T-helper 17 cell (primary cell): ENCODE data around the gene ATF6B. TPM values are rescaled to one million over a fixed set of nuclear protein-coding genes. Genes with fewer than 3 reads are reported as not detected.
"Not testable (repeated sequence)": the region's sequence is repeated elsewhere in the genome, so short reads cannot be mapped to it uniquely, and the experiment has no call there.

Experiments
- ATAC-seq: fragments of 150-1000 bp; cut with Tn5 transposase; 2 replicates; pipeline ENCODE4 v1.10.0; 2021; ENCODE audit warnings: mild to moderate bottlenecking, moderate library complexity
- DNase-seq, 3 donors: peaks; one replicate each; pipeline versions ENCODE4 v3.0.0 to v3.0.0-alpha.2; 2020 to 2021
- H3K9me3 ChIP-seq: one replicate; pipeline ENCODE4 v1.7.0; 2013; ENCODE audit warnings: low read length, mild to moderate bottlenecking; ENCODE audit not compliant: control insufficient read depth, poor library complexity, severe bottlenecking
- H3K27ac Mint-ChIP-seq: one replicate; pipeline ENCODE4 v1.8.0; 2022; ENCODE audit warnings: mild to moderate bottlenecking, moderate library complexity, mixed read lengths
- H3K27me3 Mint-ChIP-seq: one replicate; pipeline ENCODE4 v1.8.0; 2022; ENCODE audit warnings: mixed read lengths
- H3K36me3 Mint-ChIP-seq: one replicate; pipeline ENCODE4 v1.8.0; 2022; ENCODE audit warnings: low read depth, mixed read lengths
- H3K4me1 Mint-ChIP-seq: one replicate; pipeline ENCODE4 v1.8.0; 2022; ENCODE audit warnings: mild to moderate bottlenecking, mixed read lengths
- H3K4me3 Mint-ChIP-seq: one replicate; pipeline ENCODE4 v1.8.0; 2022; ENCODE audit warnings: mild to moderate bottlenecking, moderate library complexity, mixed read lengths
- total RNA-seq, 4 donors: library from RNA in 2 of 4; stranded (reverse) in 2 of 4; gene quantifications; one replicate each; pipeline ENCODE4 v1.2.3 and lab custom pipeline; 2022 to 2026

ATF6B gene
- total RNA-seq, 2 donors from 2014 or later: 107 to 117 TPM

GRCh38 chr6:32113386-32114352 is 14.4 kb downstream of the ATF6B start:
- peaks cover 4% of the 10 kb centered on the region for H3K36me3 Mint-ChIP-seq

GRCh38 chr6:32112431-32112980 is 15.5 kb downstream of the ATF6B start:
- no peak overlapping the region for H3K4me3 Mint-ChIP-seq
- ATAC-seq (no peak), DNase-seq (no peak)
- H3K27me3 Mint-ChIP-seq: peaks cover 16% of the 10 kb centered on the region
- peak overlapping the region; percentile 65 for H3K27ac Mint-ChIP-seq
- H3K36me3 Mint-ChIP-seq: peaks cover 4% of the 10 kb centered on the region
- peaks cover 32% of the 10 kb centered on the region for H3K4me1 Mint-ChIP-seq
- no peaks in the 10 kb centered on the region for H3K9me3 ChIP-seq

More at GRCh38 chr6:32113386-32114352, 14.4 kb downstream of the ATF6B start:
- Mint-ChIP-seq H3K27ac (peak overlapping the region; percentile 87), H3K4me3 (no peak overlapping the region), H3K27me3 (peaks cover 5% of the 10 kb centered on the region), H3K4me1 (peaks cover 26% of the 10 kb centered on the region)
- no peaks in the 10 kb centered on the region for H3K9me3 ChIP-seq
- no peak for ATAC-seq
- DNase-seq: no peak

GRCh38 chr6:32111424-32112066 is 16.5 kb downstream of the ATF6B start:
- H3K36me3 Mint-ChIP-seq: peaks cover 4% of the 10 kb centered on the region
- peaks cover 32% of the 10 kb centered on the region for H3K4me1 Mint-ChIP-seq
- no peak overlapping the region for H3K4me3 Mint-ChIP-seq
- peaks cover 25% of the 10 kb centered on the region for H3K27me3 Mint-ChIP-seq
- peak overlapping the region; percentile 65 for H3K27ac Mint-ChIP-seq
- ATAC-seq (no peak), DNase-seq (no peak)
- no peaks in the 10 kb centered on the region for H3K9me3 ChIP-seq

- ATAC-seq: no peak
- peaks cover 4% of the 10 kb centered on the region for H3K36me3 Mint-ChIP-seq
Measured at GRCh38 chr6:32110632-32111031, 17.4 kb downstream of the ATF6B start.

DNA sequence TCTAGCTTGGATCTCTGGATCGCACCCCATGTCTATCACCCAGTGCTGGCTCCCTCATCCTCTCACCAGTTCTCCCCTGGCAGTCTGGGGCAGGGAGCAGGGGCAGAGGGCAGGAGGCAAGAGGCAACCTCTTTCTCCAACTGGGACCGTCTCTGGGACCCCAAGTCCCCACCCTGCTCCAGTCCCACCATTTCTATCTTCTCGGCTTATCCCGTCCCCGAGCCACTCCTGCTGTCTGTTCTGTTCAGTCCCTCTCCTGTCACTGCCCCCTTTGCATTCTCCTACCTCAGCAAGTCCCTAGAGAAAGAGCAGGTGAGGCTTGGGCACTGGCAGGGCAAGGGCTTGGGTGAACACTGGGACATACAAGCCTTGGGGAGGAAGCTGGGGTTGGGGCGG is 18.3 kb downstream of the ATF6B start:
- Mint-ChIP-seq H3K27ac (no peak overlapping the region), H3K36me3 (peaks cover 4% of the 10 kb centered on the region), H3K4me3 (no peak overlapping the region), H3K4me1 (peaks cover 31% of the 10 kb centered on the region), H3K27me3 (peaks cover 41% of the 10 kb centered on the region)
- no peaks in the 10 kb centered on the region for H3K9me3 ChIP-seq
- ATAC-seq: no peak
- DNase-seq: no peak

More at GRCh38 chr6:32110632-32111031, 17.4 kb downstream of the ATF6B start:
- no peak overlapping the region for H3K4me3 Mint-ChIP-seq
- H3K27ac Mint-ChIP-seq: no peak overlapping the region
- H3K4me1 Mint-ChIP-seq: peaks cover 32% of the 10 kb centered on the region
- no peaks in the 10 kb centered on the region for H3K9me3 ChIP-seq
- peaks cover 32% of the 10 kb centered on the region for H3K27me3 Mint-ChIP-seq
- no peak for DNase-seq

DNA sequence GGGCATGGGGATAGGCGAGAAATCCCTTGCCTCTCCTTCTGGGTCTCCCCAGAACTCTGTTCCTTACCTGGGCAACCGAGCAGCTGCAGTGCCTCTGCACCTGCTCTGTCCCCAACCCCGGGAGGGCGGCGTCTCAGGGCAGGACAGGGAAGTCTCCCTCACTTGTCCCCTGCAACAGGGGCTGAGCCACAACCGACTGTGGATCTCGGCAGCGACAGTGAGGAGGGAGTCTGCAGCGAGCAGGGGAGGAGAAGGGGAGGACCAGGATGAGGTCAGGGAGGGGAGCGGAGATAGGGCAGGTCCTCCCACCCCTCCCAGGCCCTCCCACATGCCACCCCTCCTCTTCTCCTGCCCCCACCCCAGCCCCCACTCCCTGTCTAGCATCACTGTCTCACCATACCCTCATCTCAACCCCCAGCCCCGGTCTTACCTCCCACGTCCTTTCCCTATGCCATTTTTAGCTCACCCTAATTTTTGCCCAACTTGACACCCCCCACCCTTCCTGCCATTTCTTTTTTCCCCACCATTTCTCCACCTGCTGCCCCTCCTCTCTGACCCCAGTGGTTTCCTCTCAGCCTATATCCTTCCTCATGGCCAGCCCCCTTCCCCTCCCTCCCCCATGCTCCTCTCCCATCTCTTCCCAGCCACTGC is 18.8 kb downstream of the ATF6B start, which contains the start of gene TNXB:
TNXB (minus strand) TSS at position 225 of the 651 bp plus-strand sequence. CDS start 11,140 bp downstream, outside the sequence.
- peaks cover 46% of the 10 kb centered on the region for H3K27me3 Mint-ChIP-seq
- no peaks in the 10 kb centered on the region for H3K9me3 ChIP-seq
- no peak within 1 kb of the TSS for H3K4me3 Mint-ChIP-seq
- peak; percentile 21 for ATAC-seq
- H3K27ac Mint-ChIP-seq: peak within 1 kb of the TSS; percentile 74
- H3K4me1 Mint-ChIP-seq: peaks cover 31% of the 10 kb centered on the region
- peaks cover 3% of the 10 kb centered on the region for H3K36me3 Mint-ChIP-seq
- DNase-seq: no peak

GRCh38 chr6:32108727-32109113 is 19.3 kb downstream of the ATF6B start:
- no peak overlapping the region for H3K4me3 Mint-ChIP-seq
- no peak for DNase-seq
- peaks cover 51% of the 10 kb centered on the region for H3K27me3 Mint-ChIP-seq
- peaks cover 33% of the 10 kb centered on the region for H3K4me1 Mint-ChIP-seq
- H3K9me3 ChIP-seq: no peaks in the 10 kb centered on the region
- no peak for ATAC-seq
- peak overlapping the region; percentile 74 for H3K27ac Mint-ChIP-seq
- H3K36me3 Mint-ChIP-seq: peaks cover 2% of the 10 kb centered on the region

DNA sequence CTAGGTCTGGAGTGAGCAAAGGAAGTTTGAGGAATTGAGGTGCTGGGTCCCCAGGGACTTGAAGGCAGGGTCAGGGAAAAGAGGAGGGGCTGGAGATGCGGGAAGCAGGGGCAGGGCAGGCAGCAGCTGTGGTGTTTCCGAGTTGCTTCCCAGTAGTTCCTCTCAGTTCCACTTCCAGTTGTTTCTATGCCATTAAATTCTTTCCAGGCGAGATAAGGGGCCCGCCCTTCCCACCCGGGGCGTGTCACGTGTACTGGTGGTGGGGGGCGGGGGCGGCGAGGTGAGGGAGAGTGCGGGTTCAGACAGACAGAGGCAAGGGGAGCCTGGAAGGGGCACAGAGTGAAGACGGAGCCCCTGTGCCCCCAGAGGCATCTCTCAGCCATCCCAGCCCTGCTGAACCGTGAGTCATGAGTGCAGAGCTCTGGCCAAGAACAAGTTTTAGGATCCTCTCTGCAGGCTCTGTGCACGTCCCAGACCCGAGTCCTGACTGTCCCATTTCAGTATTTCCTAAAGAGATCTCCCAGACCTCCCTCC is 19.9 kb downstream of the ATF6B start:
- H3K36me3 Mint-ChIP-seq: peaks cover 2% of the 10 kb centered on the region
- no peak for ATAC-seq
- DNase-seq: no peak
- H3K9me3 ChIP-seq: no peaks in the 10 kb centered on the region
- no peak overlapping the region for H3K4me3 Mint-ChIP-seq
- peaks cover 33% of the 10 kb centered on the region for H3K4me1 Mint-ChIP-seq
- H3K27me3 Mint-ChIP-seq: peaks cover 57% of the 10 kb centered on the region
- peak overlapping the region; percentile 74 for H3K27ac Mint-ChIP-seq

DNA sequence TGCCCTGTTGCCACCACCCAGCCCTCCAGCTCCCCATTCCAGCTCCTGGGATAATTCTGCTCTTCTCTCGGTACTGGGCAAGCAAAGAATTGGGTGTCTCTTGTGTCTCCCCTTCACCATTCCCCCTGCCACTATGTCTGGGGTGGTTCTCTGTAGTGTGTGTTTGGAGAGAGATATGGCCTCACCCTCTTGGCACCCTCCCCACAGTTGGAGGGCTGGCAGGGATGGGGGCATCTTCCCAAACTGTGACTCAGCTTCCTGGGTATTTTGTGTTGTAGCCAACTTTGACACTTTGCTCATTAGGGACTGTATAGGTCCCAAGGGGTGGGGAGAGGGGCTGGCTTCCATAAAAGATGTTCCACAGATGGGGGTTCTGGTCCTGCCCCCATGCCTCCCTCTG is 20.6 kb downstream of the ATF6B start:
- H3K9me3 ChIP-seq: no peaks in the 10 kb centered on the region
- Mint-ChIP-seq H3K4me3 (no peak overlapping the region), H3K4me1 (peaks cover 30% of the 10 kb centered on the region), H3K36me3 (peaks cover 2% of the 10 kb centered on the region), H3K27me3 (peaks cover 61% of the 10 kb centered on the region), H3K27ac (no peak overlapping the region)
- no peak for ATAC-seq
- DNase-seq: no peak

DNA sequence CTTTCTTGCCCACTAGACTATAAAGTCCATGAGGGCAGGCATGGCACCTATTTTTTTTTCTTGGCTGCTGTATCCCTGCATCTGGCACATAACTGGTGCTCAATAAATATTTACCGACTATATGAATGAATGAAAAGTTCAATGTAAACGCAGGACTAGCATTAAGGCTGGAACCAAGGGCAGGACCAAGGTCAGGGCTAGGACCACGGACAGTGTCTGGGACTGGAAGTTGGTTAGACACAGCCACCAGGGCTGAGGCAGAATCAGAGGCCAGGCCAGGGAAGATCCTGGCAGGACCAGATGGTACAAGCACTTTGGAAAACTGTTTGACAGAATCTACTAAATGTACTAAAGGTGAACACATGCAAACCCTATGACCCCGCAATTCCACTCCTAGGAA is 22.6 kb downstream of the ATF6B start:
- H3K9me3 ChIP-seq: no peaks in the 10 kb centered on the region
- Mint-ChIP-seq H3K4me3 (no peak overlapping the region), H3K36me3 (peaks cover 2% of the 10 kb centered on the region), H3K27me3 (peaks cover 61% of the 10 kb centered on the region), H3K4me1 (peaks cover 27% of the 10 kb centered on the region), H3K27ac (no peak overlapping the region)
- DNase-seq: no peak
- no peak for ATAC-seq

GRCh38 chr6:32102255-32102654 is 25.8 kb downstream of the ATF6B start:
- no peaks in the 10 kb centered on the region for H3K9me3 ChIP-seq
- Mint-ChIP-seq H3K4me3 (no peak overlapping the region), H3K27me3 (peaks cover 68% of the 10 kb centered on the region), H3K4me1 (peaks cover 10% of the 10 kb centered on the region), H3K27ac (no peak overlapping the region), H3K36me3 (peaks cover 10% of the 10 kb centered on the region)
- ATAC-seq: no peak
- DNase-seq: no peak

DNA sequence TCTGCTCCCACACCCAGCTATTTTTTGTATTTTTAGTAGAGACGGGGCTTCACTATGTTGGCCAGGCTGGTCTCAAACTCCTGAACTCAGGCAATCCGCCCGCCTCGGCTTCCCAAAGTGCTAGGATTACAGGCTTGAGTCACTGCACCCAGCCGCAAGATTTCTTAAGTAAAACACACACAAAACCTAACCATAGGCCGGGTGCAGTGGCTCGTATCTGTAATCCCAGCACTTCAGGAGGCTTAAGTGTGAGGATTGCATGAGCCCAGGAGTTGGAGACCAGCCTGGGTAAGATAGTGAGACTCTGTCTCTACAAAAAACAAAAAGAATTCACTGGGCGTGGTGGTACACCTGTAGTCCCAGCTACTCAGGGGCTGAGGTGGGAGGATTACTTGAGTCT is 27.8 kb downstream of the ATF6B start:
- H3K4me3 Mint-ChIP-seq, ATAC-seq: not testable (repeated sequence)

More for the DNA sequence above, 27.8 kb downstream of the ATF6B start:
- Mint-ChIP-seq H3K27me3 (peaks cover 66% of the 10 kb centered on the region), H3K4me1 (peaks cover 10% of the 10 kb centered on the region)
- H3K36me3 Mint-ChIP-seq, H3K9me3 ChIP-seq, H3K27ac Mint-ChIP-seq, DNase-seq: not testable (repeated sequence)
